ENCODE data around the gene OPCML.

The OPCML gene

DNA sequence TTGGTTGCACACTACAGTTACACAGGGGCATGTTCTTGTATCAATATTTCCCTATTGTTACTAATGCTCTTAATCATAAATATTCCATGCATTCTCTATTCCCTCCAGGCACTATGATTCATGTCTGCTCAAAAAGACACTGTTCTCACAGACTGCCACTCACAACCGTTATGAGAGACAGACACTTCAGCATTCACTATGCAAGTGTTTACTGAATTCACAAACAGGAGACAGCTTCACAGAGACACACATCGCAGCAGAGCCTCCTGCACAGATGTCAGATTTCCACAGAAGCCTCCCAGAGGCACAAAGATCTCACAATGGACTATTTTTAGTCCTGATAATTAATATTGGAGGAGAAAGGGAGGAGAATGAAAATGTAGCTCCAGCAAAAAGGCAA lies 930.4 kb downstream of the OPCML start:
- no peak overlapping the region for H3K4me3 ChIP-seq (ENCODE audit: low read depth, low read length)
- TF ChIP-seq, protein P1, sequence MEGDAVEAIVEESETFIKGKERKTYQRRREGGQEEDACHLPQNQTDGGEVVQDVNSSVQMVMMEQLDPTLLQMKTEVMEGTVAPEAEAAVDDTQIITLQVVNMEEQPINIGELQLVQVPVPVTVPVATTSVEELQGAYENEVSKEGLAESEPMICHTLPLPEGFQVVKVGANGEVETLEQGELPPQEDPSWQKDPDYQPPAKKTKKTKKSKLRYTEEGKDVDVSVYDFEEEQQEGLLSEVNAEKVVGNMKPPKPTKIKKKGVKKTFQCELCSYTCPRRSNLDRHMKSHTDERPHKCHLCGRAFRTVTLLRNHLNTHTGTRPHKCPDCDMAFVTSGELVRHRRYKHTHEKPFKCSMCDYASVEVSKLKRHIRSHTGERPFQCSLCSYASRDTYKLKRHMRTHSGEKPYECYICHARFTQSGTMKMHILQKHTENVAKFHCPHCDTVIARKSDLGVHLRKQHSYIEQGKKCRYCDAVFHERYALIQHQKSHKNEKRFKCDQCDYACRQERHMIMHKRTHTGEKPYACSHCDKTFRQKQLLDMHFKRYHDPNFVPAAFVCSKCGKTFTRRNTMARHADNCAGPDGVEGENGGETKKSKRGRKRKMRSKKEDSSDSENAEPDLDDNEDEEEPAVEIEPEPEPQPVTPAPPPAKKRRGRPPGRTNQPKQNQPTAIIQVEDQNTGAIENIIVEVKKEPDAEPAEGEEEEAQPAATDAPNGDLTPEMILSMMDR (IDR thresholded peaks at IDR 0.05; ENCODE audit: borderline replicate concordance, insufficient read depth, low read depth, low read length) = no peak

DNA sequence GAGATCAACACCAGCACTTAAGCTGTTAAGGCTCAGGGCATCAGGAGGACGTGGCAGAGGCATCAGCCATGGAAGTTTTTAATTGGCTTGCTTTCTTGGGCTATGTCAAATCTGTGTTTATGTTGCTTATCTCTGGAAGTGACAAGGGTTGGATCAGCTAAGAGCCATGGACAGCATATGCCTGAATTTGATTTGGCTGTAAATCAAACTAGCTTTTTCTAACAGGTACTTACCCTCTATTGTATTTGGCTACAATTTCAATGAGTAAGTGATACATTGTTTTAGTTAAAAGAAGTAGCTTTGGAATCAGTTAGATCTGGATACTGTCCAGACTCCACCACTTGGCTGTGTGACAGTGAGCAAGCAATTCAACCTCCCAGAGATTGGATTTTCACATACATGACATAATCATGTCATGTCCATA lies 936.6 kb downstream of the OPCML start:
- H3K4me3 ChIP-seq (ENCODE audit: low read depth, low read length) = no peak overlapping the region
- TF ChIP-seq, protein P1 (IDR thresholded peaks at IDR 0.05; ENCODE audit: borderline replicate concordance, insufficient read depth, low read depth, low read length) = no peak

DNA sequence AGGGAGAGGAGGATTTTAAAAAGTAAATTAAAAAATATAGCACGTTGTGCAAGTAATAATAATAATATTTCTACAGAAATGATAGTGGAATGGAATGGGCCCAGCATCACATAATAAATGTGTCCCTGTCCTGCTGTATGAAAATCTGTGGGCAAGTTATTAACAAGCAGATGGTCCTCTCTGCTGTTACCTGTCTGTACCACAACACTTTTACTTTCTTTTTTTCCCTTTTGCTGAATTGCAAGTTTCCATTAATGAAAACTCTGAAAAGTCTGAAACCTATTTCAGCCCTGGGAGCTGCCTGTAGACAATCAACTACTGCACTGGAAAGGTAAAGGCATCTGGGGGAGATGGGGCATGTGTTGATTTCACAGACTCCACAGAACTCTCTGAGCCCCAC lies 937.1 kb downstream of the OPCML start:
- TF ChIP-seq, protein P1 (IDR thresholded peaks at IDR 0.05; ENCODE audit: borderline replicate concordance, insufficient read depth, low read depth, low read length) = no peak
- H3K4me3 ChIP-seq (ENCODE audit: low read depth, low read length) = no peak overlapping the region

DNA sequence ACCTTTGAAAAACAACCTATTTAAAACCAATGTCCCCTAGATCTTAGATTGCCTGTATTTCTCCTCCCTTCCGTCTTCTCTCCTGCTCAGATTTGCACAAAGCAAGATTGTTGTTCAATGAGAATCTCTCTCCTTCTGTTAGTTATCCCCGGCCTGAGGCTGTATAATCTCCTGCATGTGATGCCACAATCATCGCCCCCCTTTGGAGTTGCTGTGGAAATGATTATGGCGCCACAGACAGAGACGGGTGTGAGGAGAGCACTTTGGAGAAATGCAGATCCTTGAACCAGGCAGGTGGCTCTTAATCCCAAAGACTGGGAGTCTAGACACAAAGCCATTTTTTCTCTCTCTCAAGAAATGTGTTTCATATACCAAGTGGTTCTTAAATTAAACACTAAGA lies 941.3 kb downstream of the OPCML start:
- TF ChIP-seq, protein P1 (IDR thresholded peaks at IDR 0.05; ENCODE audit: borderline replicate concordance, insufficient read depth, low read depth, low read length) = no peak

DNA sequence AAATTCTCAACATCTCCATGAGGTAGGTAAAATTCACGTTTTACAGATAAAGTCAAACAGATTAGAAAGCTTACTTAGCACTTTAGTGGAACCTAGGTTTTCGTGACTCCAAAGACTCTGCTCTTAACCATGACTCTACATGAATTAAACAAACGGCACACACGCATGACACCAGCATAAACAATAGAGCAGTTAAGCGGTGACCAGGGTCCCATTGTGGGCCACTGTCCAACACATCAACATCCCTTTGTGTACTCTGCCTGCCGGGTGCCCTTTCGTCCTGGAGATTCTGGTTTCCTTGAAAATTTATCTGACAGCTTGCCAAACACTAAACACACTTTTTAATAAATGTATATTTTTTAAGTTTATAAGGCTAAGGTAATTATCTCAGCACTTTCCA lies 941.7 kb downstream of the OPCML start:
- TF ChIP-seq, protein P1 (IDR thresholded peaks at IDR 0.05; ENCODE audit: borderline replicate concordance, insufficient read depth, low read depth, low read length) = no peak
- H3K4me3 ChIP-seq (ENCODE audit: low read depth, low read length) = no peak overlapping the region

More for the DNA sequence above, 941.3 kb downstream of the OPCML start:
- no peak overlapping the region for H3K4me3 ChIP-seq (ENCODE audit: low read depth, low read length)

DNA sequence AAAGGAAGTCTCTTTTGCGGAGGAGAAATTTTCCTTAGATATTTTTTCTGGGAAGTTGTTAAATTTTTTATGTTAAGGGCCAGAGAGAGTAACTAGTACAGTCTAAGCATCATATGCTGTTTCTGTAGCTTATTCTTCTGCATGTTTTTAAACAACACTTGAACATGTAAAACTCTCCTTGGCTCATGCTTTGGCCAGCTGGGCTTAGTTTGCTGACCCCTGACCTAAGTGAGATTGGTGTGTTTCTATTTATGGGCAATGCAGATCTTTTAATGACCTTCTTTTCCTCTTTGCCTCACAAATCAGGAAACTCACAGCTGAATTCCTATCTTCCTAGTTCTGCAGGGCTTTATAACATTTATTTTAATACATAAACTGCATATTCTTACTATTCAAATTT lies 942.5 kb downstream of the OPCML start:
- H3K4me3 ChIP-seq (ENCODE audit: low read depth, low read length) = no peak overlapping the region
- TF ChIP-seq, protein P1 (IDR thresholded peaks at IDR 0.05; ENCODE audit: borderline replicate concordance, insufficient read depth, low read depth, low read length) = no peak

DNA sequence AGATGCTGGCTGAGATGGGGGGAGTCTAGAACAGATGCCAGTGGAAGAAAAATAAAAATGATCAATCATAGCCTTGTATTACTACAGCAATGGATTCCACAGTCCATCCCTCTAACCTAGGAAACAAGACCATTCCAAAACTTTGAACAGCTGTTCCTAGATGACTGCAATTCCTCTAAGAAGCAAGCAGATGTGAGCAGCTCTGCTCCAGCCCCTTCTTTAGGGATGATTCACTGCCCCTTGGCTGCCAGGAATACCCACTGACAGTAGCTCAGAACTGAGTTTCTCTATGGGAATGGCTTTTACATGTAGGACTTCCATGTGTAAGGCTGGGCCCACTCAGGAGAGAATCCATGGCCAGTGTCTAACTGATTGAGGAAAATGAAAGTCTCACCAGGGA lies 943.9 kb downstream of the OPCML start:
- TF ChIP-seq, protein P1 (IDR thresholded peaks at IDR 0.05; ENCODE audit: borderline replicate concordance, insufficient read depth, low read depth, low read length) = no peak
- no peak overlapping the region for H3K4me3 ChIP-seq (ENCODE audit: low read depth, low read length)
